CD4-positive, alpha-beta memory T cell (primary cell): ENCODE measurements around the gene PDIA5. TPM values are rescaled to one million over a fixed set of nuclear protein-coding genes. Genes with fewer than 3 reads are reported as not detected.
A peak's percentile ranks its signal among the peaks of the same experiment; 100 is the strongest.

Source experiments
- CTCF ChIA-PET: fragments of 350-600 bp; sonication (Branson Sonifier 250); formaldehyde crosslinking; loops from one replicate; lab custom pipeline; 2021; ENCODE audit warnings: inconsistent platforms; ENCODE audit not compliant: partially characterized antibody; lab: Charles Lee
- POLR2A ChIA-PET: fragments of 350-600 bp; sonication (Branson Sonifier 250); formaldehyde crosslinking; loops from one replicate; lab custom pipeline; 2021; ENCODE audit not compliant: partially characterized antibody; lab: Charles Lee
- DNase-seq, 5 donors: peaks; one replicate each; pipeline versions ENCODE4 v3.0.0 to v3.0.0-alpha.2; 2020 to 2022; ENCODE audit warnings: mixed read lengths in 1 of 5
- H3K27ac ChIP-seq: one replicate; pipeline ENCODE4 v1.7.0; 2013; ENCODE audit warnings: low read depth, low read length
- H3K27me3 ChIP-seq: 2 replicates; pipeline ENCODE4 v1.7.0; 2013; ENCODE audit warnings: mild to moderate bottlenecking, low read length, moderate library complexity; ENCODE audit not compliant: insufficient read depth
- H3K36me3 ChIP-seq: 2 replicates; pipeline ENCODE4 v1.7.0; 2013; ENCODE audit warnings: mild to moderate bottlenecking, low read length, moderate library complexity; ENCODE audit not compliant: insufficient read depth
- H3K4me1 ChIP-seq: 2 replicates; pipeline ENCODE4 v1.7.0; 2013; ENCODE audit warnings: mild to moderate bottlenecking, low read length, moderate library complexity; ENCODE audit not compliant: insufficient read depth
- H3K4me3 ChIP-seq, 2 donors: one replicate each; pipeline ENCODE4 v1.7.0; 2013; ENCODE audit warnings: low read length in 2 of 2, mild to moderate bottlenecking in 1 of 2
- H3K9me3 ChIP-seq, 2 donors: one replicate each; pipeline ENCODE4 v1.7.0; 2013; ENCODE audit warnings: low read length in 2 of 2, control low read depth in 1 of 2; ENCODE audit not compliant: control insufficient read depth in 1 of 2
- H3K27ac Mint-ChIP-seq, 7 donors: one replicate each; pipeline ENCODE4 v1.8.0; 2020 to 2021; ENCODE audit warnings: mixed read lengths in 7 of 7, mild to moderate bottlenecking in 6 of 7, inconsistent platforms in 3 of 7, moderate library complexity in 3 of 7
- H3K27me3 Mint-ChIP-seq, 2 donors: one replicate each; pipeline ENCODE4 v1.8.0; 2020 to 2021; ENCODE audit warnings: mixed read lengths in 2 of 2
- H3K36me3 Mint-ChIP-seq, 2 donors: one replicate each; pipeline ENCODE4 v1.8.0; 2020 to 2021; ENCODE audit warnings: mixed read lengths in 2 of 2, inconsistent platforms in 1 of 2, mild to moderate bottlenecking in 1 of 2
- H3K4me1 Mint-ChIP-seq, 4 donors: one replicate each; pipeline ENCODE4 v1.8.0; 2020 to 2021; ENCODE audit warnings: mixed read lengths in 4 of 4, mild to moderate bottlenecking in 1 of 4
- H3K4me3 Mint-ChIP-seq, 8 donors: one replicate each; pipeline ENCODE4 v1.8.0; 2020 to 2021; ENCODE audit warnings: mixed read lengths in 8 of 8, mild to moderate bottlenecking in 7 of 8, moderate library complexity in 6 of 8, inconsistent platforms in 3 of 8
- H3K9me3 Mint-ChIP-seq, 8 donors: one replicate each; pipeline ENCODE4 v1.8.0; 2020 to 2021; ENCODE audit warnings: mixed read lengths in 8 of 8, mild to moderate bottlenecking in 5 of 8, inconsistent platforms in 3 of 8, moderate library complexity in 1 of 8
- intact Hi-C: fragments of 100-400 bp; cut with micrococcal nuclease; formaldehyde crosslinking; loops from one replicate; pipeline ENCODE4 v1.15.1; 2023
- polyA plus RNA-seq, 2 donors: library from polyadenylated mRNA; unstranded; fragments of 300-500 nt; fragmentation: Illumina TruSeq; gene quantifications; one replicate each; pipeline ENCODE4 v1.2.3, GENCODE V29; 2021
- total RNA-seq, 2 experiments: library from RNA; stranded (reverse); gene quantifications; one replicate each; pipeline ENCODE4 v1.2.3, GENCODE V29; 2021

The PDIA5 gene
- total and polyA plus RNA-seq, 4 experiments from 2014 or later = 3.0 to 7.0 (median 5.6) TPM

DNA sequence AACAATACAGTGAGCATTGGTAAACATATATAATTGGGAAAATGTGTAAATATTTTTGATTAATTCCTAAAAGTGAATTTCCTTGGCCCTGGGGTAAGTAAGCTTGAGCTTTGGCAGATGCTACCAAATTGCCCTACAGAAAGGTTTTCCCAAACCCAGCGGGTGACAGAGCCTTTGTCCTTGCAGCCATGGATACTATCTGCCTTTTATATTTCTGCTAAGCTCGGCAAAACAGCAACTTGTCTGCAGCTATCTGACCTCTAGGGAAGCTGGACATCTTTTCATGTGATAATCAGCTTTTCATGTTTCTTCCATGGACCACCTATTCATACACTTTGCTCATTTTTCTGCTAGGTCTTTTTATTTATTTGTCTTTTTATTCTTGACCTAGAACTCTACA lies 70.2 kb downstream of the PDIA5 start:
- Histone ChIP-seq H3K4me1 (no peaks in the 10 kb centered on the region), H3K36me3 (peaks cover 5% of the 10 kb centered on the region), H3K9me3 (no peaks in the 10 kb centered on the region), H3K4me3 (no peak overlapping the region), H3K27ac (no peak overlapping the region), H3K27me3 (no peaks in the 10 kb centered on the region)
- POLR2A ChIA-PET = no interaction called here
- no peaks in the 10 kb centered on the region for H3K4me1 Mint-ChIP-seq
- no peak overlapping the region for H3K27ac Mint-ChIP-seq
- H3K4me3 Mint-ChIP-seq = no peak overlapping the region
- no peak for DNase-seq
- CTCF ChIA-PET = no interaction called here
- H3K27me3 Mint-ChIP-seq = no peaks in the 10 kb centered on the region
- peaks cover 7 to 17% of the 10 kb centered on the region in 2 donors for H3K36me3 Mint-ChIP-seq
- no peaks in the 10 kb centered on the region for H3K9me3 Mint-ChIP-seq
- intact Hi-C loops = no loop called here

DNA sequence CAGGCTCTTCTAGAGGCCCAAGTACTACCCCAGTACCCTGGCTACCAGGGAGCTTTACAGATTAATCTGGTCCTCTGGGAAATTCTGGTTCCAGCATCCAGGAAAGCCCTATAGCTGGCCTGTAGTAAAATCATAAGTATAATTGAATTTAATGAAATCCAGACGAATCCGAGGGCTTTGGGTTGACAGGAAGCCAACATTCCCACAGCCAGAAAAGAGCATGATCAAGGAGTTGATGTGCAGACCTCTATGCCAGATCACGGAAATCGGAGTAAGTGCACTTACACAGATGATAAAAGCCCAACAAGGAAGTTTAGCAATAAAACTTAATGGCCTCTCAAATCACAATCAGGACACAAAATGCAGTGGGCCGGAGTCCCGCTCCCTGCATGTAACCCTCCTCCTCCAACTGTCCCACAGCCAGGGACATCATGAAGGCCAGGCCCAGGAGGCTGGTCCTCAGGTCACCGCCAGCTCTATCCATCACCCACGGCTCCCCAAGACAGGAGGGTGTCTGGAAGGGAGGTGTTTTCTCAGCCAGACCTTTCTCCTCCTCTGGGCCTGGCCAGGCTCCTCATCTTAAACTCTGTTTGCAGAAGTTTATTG lies 72.1 kb downstream of the PDIA5 start:
- no peaks in the 10 kb centered on the region for H3K4me1 Mint-ChIP-seq
- Histone ChIP-seq H3K4me1 (no peaks in the 10 kb centered on the region), H3K27ac (no peak overlapping the region), H3K27me3 (no peaks in the 10 kb centered on the region), H3K36me3 (no peaks in the 10 kb centered on the region), H3K9me3 (no peaks in the 10 kb centered on the region), H3K4me3 (no peak overlapping the region)
- CTCF ChIA-PET = no interaction called here
- no peak overlapping the region for H3K4me3 Mint-ChIP-seq
- H3K27me3 Mint-ChIP-seq = no peaks in the 10 kb centered on the region
- intact Hi-C loops = no loop called here
- H3K27ac Mint-ChIP-seq = no peak overlapping the region
- no peak for DNase-seq
- H3K9me3 Mint-ChIP-seq = no peaks in the 10 kb centered on the region
- POLR2A ChIA-PET = no interaction called here
- peaks cover 9 to 14% of the 10 kb centered on the region in 2 donors for H3K36me3 Mint-ChIP-seq

DNA sequence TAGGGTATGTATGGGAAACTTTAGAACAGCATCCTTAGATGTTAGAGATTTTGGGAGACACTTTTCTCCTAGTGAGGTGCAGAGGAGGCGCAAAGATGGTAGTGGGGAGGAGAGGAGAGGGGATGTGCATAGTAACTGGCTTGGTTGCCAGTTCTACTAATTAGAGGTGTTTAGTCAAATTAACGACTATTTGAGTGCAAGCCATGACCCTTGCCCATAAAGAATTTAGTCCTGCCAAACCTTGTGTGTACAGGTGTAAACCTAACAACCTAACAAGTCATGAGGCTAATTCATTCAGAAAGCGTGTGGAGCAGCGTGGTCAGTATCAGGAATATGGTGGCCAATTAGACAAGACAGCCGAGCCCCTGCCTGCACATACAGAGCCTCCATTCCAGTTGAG lies 72.7 kb downstream of the PDIA5 start:
- Mint-ChIP-seq H3K4me3 (no peak overlapping the region), H3K36me3 (peaks cover 11 to 13% of the 10 kb centered on the region in 2 donors), H3K9me3 (no peaks in the 10 kb centered on the region), H3K27me3 (no peaks in the 10 kb centered on the region), H3K27ac (no peak overlapping the region), H3K4me1 (no peaks in the 10 kb centered on the region)
- CTCF ChIA-PET = no interaction called here
- H3K9me3 ChIP-seq = no peaks in the 10 kb centered on the region
- no peaks in the 10 kb centered on the region for H3K27me3 ChIP-seq
- H3K27ac ChIP-seq = no peak overlapping the region
- no peaks in the 10 kb centered on the region for H3K4me1 ChIP-seq
- no peak for DNase-seq
- intact Hi-C loops = no loop called here
- POLR2A ChIA-PET = no interaction called here
- no peak overlapping the region for H3K4me3 ChIP-seq
- H3K36me3 ChIP-seq = no peaks in the 10 kb centered on the region

DNA sequence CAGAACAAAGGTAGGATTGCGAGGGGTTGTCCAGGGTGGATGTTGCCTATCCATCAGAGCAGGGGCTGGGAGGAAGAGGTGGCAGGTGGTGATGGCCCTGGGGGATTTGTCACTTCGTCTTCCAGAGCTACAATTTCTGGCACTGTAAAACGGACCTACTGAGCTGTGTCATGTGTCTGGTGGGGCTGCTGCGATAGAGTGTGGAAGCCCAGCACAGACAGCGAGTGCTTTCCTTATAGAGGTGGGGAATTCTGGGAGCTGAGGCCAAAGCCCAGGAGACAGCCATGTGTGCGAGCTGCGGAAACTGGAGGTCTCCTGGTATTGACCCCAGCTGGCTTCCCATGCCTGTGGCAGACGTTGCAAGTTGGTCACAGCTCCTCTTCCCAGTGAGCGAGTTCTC lies 73.7 kb downstream of the PDIA5 start:
- Histone ChIP-seq H3K4me3 (no peak overlapping the region), H3K27ac (no peak overlapping the region), H3K36me3 (no peaks in the 10 kb centered on the region), H3K27me3 (no peaks in the 10 kb centered on the region), H3K9me3 (no peaks in the 10 kb centered on the region), H3K4me1 (no peaks in the 10 kb centered on the region)
- H3K4me3 Mint-ChIP-seq = no peak overlapping the region
- no peak overlapping the region for H3K27ac Mint-ChIP-seq
- H3K36me3 Mint-ChIP-seq = peaks cover 15 to 16% of the 10 kb centered on the region in 2 donors
- intact Hi-C loops = no loop called here
- CTCF ChIA-PET = no interaction called here
- H3K4me1 Mint-ChIP-seq = no peaks in the 10 kb centered on the region
- POLR2A ChIA-PET = no interaction called here
- no peak for DNase-seq
- no peaks in the 10 kb centered on the region for H3K27me3 Mint-ChIP-seq
- H3K9me3 Mint-ChIP-seq = no peaks in the 10 kb centered on the region

DNA sequence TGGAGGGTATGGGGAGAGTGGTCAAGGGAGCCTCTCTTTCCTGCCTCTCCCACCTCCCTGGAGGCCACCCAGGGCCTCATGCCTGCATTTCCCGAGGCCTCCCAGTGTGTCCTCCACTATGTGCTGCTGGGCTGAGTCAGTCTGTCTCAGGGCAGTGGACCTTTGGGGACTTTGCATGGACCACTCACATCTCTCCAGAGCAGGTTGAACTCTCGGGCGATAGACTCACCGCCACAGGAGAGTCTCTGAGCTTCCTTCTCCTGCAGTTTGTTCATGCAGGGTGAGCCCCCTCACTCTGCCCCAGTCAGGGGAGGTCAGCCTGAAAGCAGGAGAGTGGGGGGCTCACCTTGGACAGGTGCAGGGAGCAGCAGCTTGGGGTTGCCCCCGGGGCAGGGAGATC lies 74.5 kb downstream of the PDIA5 start:
- no peak for DNase-seq
- Mint-ChIP-seq H3K36me3 (peaks cover 15 to 17% of the 10 kb centered on the region in 2 donors), H3K9me3 (no peaks in the 10 kb centered on the region), H3K27ac (no peak overlapping the region), H3K4me1 (no peaks in the 10 kb centered on the region), H3K27me3 (no peaks in the 10 kb centered on the region), H3K4me3 (no peak overlapping the region)
- intact Hi-C loops = no loop called here
- Histone ChIP-seq H3K9me3 (no peaks in the 10 kb centered on the region), H3K4me1 (no peaks in the 10 kb centered on the region), H3K27me3 (no peaks in the 10 kb centered on the region), H3K27ac (no peak overlapping the region), H3K4me3 (no peak overlapping the region), H3K36me3 (no peaks in the 10 kb centered on the region)
- ChIA-PET CTCF (no interaction called here), POLR2A (no interaction called here)

DNA sequence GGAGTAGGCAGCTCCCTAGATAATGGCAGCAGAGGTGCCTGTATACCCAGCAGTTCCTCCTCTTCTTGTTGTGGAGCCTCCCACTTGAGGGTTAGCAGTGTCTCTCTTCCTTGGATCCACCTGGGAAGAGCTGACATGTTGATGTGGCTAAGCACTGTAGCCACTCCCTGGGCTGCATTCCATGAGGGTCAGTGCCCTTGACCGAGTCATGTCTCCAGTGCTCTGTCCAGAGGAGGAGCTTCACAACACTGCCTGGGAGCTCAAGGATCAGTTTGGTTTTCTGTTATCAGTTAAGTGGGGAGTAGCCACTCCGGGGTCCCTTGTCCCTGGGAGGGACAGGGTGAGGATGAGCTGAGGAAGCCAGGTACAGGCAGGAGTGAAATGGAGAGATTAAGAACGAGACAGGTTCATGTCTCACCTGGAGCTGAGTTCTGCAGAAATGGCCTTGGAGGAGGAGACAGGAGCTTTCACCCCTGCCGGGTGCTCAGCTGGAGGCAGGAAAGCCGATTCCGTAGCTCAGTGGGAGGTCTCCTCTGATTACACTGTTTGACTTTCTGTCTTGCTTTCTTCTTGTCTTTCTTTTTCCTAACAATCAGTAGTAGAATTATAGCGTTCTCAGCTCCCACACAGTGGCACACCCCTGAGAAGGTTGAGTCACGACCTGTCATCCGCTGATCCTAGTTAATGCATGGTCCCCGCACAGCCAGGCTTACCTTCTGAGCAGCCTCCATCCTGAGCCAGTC lies 77.0 kb downstream of the PDIA5 start:
- ChIA-PET CTCF (interaction anchor here (1.1 to 1.7 kb wide), 3 partner anchors 11 to 16 kb away, joined by 3 to 4 read pairs (median 3); no protein-coding TSS in a partner anchor), POLR2A (no interaction called here)
- Histone ChIP-seq H3K36me3 (no peaks in the 10 kb centered on the region), H3K4me3 (no peak overlapping the region), H3K9me3 (no peaks in the 10 kb centered on the region), H3K27ac (no peak overlapping the region), H3K27me3 (no peaks in the 10 kb centered on the region), H3K4me1 (no peaks in the 10 kb centered on the region)
- no peak for DNase-seq
- no peaks in the 10 kb centered on the region for H3K27me3 Mint-ChIP-seq
- H3K36me3 Mint-ChIP-seq = peaks cover 19 to 22% of the 10 kb centered on the region in 2 donors
- no peaks in the 10 kb centered on the region for H3K9me3 Mint-ChIP-seq
- intact Hi-C loops = no loop called here
- peak overlapping the region in 3 of 7 donors; percentile 27 to 71 (median 52) for H3K27ac Mint-ChIP-seq
- no peak overlapping the region for H3K4me3 Mint-ChIP-seq
- no peaks in the 10 kb centered on the region for H3K4me1 Mint-ChIP-seq

DNA sequence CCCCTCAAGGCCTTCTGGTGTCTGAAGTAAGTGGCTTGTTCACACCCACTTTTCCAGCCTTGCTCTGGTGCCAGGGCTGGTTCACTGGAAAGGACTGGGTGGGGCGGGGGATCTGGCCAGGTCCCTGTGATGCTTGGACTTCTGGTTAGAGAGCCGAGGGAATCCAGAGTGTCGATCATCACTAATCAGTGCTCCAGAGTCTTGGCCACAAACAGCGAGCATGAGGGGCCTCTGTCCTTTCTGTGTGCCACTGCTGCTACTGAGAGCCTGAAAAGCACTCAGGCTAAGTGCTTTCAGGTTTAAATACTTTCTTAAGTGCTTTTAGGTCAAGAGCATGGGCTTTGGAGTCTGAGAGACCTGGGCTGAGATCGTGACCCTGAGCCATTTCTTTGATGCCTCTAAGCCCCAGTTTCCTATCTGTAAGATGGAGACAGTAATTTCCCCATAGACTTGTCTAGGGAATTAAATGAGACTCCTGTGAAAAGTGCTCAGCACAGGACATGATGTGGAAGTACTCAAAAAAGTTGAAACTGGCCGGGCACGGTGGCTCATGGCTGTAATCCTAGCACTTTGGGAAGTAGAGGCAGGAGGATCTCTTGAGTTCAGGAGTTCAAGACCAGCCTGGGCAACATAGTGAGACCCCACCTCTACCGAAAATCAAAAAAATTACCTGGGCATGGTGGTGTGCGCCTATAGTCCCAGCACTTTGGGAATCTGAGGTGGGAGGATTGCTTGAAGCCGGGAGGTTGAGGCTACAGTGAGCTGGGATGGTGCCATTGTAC lies 81.1 kb downstream of the PDIA5 start:
- peaks cover 0 to 9% (median 5%) of the 10 kb centered on the region in 8 donors for H3K9me3 Mint-ChIP-seq
- DNase-seq = no peak
- POLR2A ChIA-PET = no interaction called here
- CTCF ChIA-PET = no interaction called here
- no peaks in the 10 kb centered on the region for H3K27me3 ChIP-seq
- no peaks in the 10 kb centered on the region for H3K4me1 ChIP-seq
- peaks cover 0 to 5% (median 0%) of the 10 kb centered on the region in 4 donors for H3K4me1 Mint-ChIP-seq
- H3K27ac Mint-ChIP-seq = no peak overlapping the region
- no peak overlapping the region for H3K4me3 ChIP-seq
- intact Hi-C loops = no loop called here
- H3K9me3 ChIP-seq = peaks cover 0 to 3% of the 10 kb centered on the region in 2 donors
- H3K36me3 ChIP-seq = no peaks in the 10 kb centered on the region
- peaks cover 34 to 35% of the 10 kb centered on the region in 2 donors for H3K36me3 Mint-ChIP-seq
- H3K4me3 Mint-ChIP-seq = no peak overlapping the region
- no peak overlapping the region for H3K27ac ChIP-seq
- H3K27me3 Mint-ChIP-seq = no peaks in the 10 kb centered on the region
